CD4-positive, alpha-beta T cell treated with Interleukin-15 for 4 hours (primary cell): ENCODE measurements around the gene TEX50.
"Not testable (repeated sequence)": the region's sequence is repeated elsewhere in the genome, so short reads cannot be mapped to it uniquely, and the experiment has no call there.

Source experiments
- DNase-seq: peaks from one replicate; pipeline ENCODE4 v3.0.0-alpha.2; 2020; ENCODE audit warnings: low spot score

Gene TEX50

GRCh38 chr1:173635116-173635515, at the start of gene TEX50:
TEX50 (plus strand) TSS chr1:173635338; CDS start chr1:173635522, 184 bp downstream.
- DNase-seq = no peak

- no peak for DNase-seq
Measured at GRCh38 chr1:173590557-173590956, 44.6 kb upstream of the TEX50 start.

- DNase-seq = not testable (repeated sequence)
Measured at GRCh38 chr1:173591138-173591537, 44.0 kb upstream of the TEX50 start.

GRCh38 chr1:173596097-173596825, 38.9 kb upstream of the TEX50 start:
- DNase-seq = no peak

GRCh38 chr1:173601588-173601987, 33.5 kb upstream of the TEX50 start:
- DNase-seq = no peak

GRCh38 chr1:173603056-173603591, 32.0 kb upstream of the TEX50 start, which contains the start of gene SLC9C2:
SLC9C2 (minus strand) TSS chr1:173603072; CDS start chr1:173601776, 1,296 bp downstream.
- DNase-seq = no peak

- DNase-seq = no peak
Measured at GRCh38 chr1:173608503-173609216, 26.5 kb upstream of the TEX50 start.

GRCh38 chr1:173613086-173613485, 22.1 kb upstream of the TEX50 start:
- not testable (repeated sequence) for DNase-seq

- no peak for DNase-seq
Measured at GRCh38 chr1:173616859-173617258, 18.3 kb upstream of the TEX50 start.

- no peak for DNase-seq
Measured at GRCh38 chr1:173627269-173627668, 7.9 kb upstream of the TEX50 start.

GRCh38 chr1:173628888-173629287, 6.2 kb upstream of the TEX50 start:
- no peak for DNase-seq

GRCh38 chr1:173637236-173638042, 2.3 kb downstream of the TEX50 start:
- DNase-seq = not testable (repeated sequence)

GRCh38 chr1:173638043-173639021, 3.2 kb downstream of the TEX50 start:
- no peak for DNase-seq

- DNase-seq = no peak
Measured at GRCh38 chr1:173639102-173639501, 4.0 kb downstream of the TEX50 start.

- DNase-seq = not testable (repeated sequence)
Measured at GRCh38 chr1:173642450-173643139, 7.5 kb downstream of the TEX50 start.

- no peak for DNase-seq
Measured at GRCh38 chr1:173646656-173647055, 11.5 kb downstream of the TEX50 start.

- DNase-seq = no peak
Measured at GRCh38 chr1:173648880-173649605, 13.9 kb downstream of the TEX50 start.

GRCh38 chr1:173660306-173660705, 25.2 kb downstream of the TEX50 start:
- no peak for DNase-seq

GRCh38 chr1:173661271-173661670, 26.1 kb downstream of the TEX50 start:
- DNase-seq = no peak

- DNase-seq = no peak
Measured at GRCh38 chr1:173661763-173662162, 26.6 kb downstream of the TEX50 start.
